HepG2 (cell line): ENCODE measurements around the gene RPL27A. TPM values are rescaled to one million over a fixed set of nuclear protein-coding genes. Genes with fewer than 3 reads are reported as not detected.

Source experiments
- polyA plus RNA-seq, 8 experiments: library from polyadenylated mRNA; depleted of rRNA in 3 of 8; stranded (reverse) in 7 of 8; unstranded in 1 of 8; fragments of >200 nt; fragmentation: Illumina TruSeq in 4 of 8; extraction: Trizol in 4 of 8; gene quantifications; 2 replicates each; pipeline versions ENCODE4 v1.2.1 to v1.2.3, GENCODE V29; 2011 to 2016; ENCODE audit warnings: low read depth in 4 of 8, missing spikeins in 1 of 8, mixed read lengths in 1 of 8; ENCODE audit not compliant: insufficient read depth in 1 of 8
- total RNA-seq, 5 experiments: library from RNA; depleted of rRNA; stranded (reverse); fragments of >200 nt; fragmentation: Illumina TruSeq; extraction: Trizol; gene quantifications; 2 replicates each; pipeline ENCODE4 v1.2.3, GENCODE V29; 2016; ENCODE audit warnings: low read depth in 1 of 5
- TF ChIP-seq, protein P1 (sequence below), 2 experiments: sonication (generic) in 1 of 2; formaldehyde crosslinking in 1 of 2; IDR thresholded peaks; 2 replicates each; pipeline versions ENCODE4 v1.6.1 to v1.9.0; 2014 to 2022; ENCODE audit warnings: antibody characterized with exemption in 1 of 2, borderline replicate concordance in 1 of 2, inconsistent platforms in 1 of 2, low read depth in 1 of 2, missing genetic modification reagents in 1 of 2
- TF ChIP-seq, protein P2 (sequence below): sonication (generic); formaldehyde crosslinking; IDR thresholded peaks from 2 replicates; pipeline ENCODE4 v1.4.0; 2020; ENCODE audit warnings: missing genetic modification reagents, borderline replicate concordance
- TF ChIP-seq, protein P3 (sequence below): IDR thresholded peaks from 2 replicates; pipeline ENCODE4 v1.6.1; 2016; ENCODE audit warnings: low read depth, borderline replicate concordance
- TF ChIP-seq, protein P4 (sequence below): sonication (generic); formaldehyde crosslinking; IDR thresholded peaks from 2 replicates; pipeline ENCODE4 v1.4.0; 2020; ENCODE audit warnings: mild to moderate bottlenecking, missing genetic modification reagents
- TF ChIP-seq, protein P5 (sequence below): conservative IDR thresholded peaks from 2 replicates; pipeline ENCODE4 v1.6.1; 2018; ENCODE audit warnings: missing genetic modification reagents

Gene RPL27A
- total and polyA plus RNA-seq, 2 of the 13 experiments (the other 11 are each of a cell fraction or from before 2014, with no cell fraction given), result 1,531 to 2,153 TPM

DNA sequence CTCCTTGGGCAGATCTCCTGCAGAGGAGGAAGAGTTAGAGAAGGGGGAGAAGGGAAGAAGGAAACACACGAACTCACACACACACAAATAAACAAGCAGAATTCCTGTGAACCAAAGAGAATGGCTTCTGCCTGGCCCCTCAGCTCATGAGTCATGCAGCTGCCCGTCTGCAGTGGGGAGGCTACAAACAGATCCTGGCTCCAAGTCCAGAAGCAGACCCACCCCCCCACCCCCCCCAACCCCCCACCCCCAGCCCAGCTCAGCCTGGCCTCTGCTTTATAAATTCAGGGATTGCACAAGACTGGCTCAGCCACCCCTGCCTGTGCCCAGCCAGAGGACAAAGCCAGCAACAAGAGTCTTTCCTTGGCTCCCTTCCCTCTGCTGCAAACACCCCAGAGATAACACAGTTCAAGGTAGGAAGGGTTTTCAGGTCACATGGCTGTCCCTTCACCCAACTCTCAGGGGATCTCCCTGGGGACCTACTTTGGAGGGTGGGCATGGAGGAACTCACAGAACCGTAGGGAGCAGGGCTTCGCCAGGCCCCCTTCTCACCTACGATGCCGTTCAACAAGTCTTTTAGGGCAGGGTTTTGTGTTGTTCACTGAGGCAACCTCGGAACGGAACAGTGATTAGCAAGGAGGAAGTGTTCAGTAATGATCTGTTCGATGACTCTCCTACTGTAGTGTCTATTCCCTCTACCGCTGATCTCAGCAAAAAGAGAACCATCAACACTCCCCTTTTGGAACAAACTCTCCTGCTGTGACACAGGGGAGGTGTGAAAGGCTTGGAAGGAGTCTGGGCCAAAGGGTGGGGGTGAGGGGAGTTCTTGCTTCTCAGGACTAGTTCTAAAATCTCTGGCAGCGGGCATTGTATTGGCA, 35.5 kb downstream of the RPL27A start (continued):
- TF ChIP-seq, protein P1, sequence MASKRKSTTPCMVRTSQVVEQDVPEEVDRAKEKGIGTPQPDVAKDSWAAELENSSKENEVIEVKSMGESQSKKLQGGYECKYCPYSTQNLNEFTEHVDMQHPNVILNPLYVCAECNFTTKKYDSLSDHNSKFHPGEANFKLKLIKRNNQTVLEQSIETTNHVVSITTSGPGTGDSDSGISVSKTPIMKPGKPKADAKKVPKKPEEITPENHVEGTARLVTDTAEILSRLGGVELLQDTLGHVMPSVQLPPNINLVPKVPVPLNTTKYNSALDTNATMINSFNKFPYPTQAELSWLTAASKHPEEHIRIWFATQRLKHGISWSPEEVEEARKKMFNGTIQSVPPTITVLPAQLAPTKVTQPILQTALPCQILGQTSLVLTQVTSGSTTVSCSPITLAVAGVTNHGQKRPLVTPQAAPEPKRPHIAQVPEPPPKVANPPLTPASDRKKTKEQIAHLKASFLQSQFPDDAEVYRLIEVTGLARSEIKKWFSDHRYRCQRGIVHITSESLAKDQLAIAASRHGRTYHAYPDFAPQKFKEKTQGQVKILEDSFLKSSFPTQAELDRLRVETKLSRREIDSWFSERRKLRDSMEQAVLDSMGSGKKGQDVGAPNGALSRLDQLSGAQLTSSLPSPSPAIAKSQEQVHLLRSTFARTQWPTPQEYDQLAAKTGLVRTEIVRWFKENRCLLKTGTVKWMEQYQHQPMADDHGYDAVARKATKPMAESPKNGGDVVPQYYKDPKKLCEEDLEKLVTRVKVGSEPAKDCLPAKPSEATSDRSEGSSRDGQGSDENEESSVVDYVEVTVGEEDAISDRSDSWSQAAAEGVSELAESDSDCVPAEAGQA (IDR thresholded peaks at IDR 0.05; ENCODE audit: low read depth), result no peak
- TF ChIP-seq, protein P1 (CRISPR knock-in tag; IDR thresholded peaks at IDR 0.05; ENCODE audit: borderline replicate concordance), result no peak
- TF ChIP-seq, protein P2, sequence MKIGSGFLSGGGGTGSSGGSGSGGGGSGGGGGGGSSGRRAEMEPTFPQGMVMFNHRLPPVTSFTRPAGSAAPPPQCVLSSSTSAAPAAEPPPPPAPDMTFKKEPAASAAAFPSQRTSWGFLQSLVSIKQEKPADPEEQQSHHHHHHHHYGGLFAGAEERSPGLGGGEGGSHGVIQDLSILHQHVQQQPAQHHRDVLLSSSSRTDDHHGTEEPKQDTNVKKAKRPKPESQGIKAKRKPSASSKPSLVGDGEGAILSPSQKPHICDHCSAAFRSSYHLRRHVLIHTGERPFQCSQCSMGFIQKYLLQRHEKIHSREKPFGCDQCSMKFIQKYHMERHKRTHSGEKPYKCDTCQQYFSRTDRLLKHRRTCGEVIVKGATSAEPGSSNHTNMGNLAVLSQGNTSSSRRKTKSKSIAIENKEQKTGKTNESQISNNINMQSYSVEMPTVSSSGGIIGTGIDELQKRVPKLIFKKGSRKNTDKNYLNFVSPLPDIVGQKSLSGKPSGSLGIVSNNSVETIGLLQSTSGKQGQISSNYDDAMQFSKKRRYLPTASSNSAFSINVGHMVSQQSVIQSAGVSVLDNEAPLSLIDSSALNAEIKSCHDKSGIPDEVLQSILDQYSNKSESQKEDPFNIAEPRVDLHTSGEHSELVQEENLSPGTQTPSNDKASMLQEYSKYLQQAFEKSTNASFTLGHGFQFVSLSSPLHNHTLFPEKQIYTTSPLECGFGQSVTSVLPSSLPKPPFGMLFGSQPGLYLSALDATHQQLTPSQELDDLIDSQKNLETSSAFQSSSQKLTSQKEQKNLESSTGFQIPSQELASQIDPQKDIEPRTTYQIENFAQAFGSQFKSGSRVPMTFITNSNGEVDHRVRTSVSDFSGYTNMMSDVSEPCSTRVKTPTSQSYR (CRISPR knock-in tag), result peak; percentile 54
- TF ChIP-seq, protein P3, sequence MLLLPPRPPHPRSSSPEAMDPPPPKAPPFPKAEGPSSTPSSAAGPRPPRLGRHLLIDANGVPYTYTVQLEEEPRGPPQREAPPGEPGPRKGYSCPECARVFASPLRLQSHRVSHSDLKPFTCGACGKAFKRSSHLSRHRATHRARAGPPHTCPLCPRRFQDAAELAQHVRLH, result no peak
- TF ChIP-seq, protein P4, sequence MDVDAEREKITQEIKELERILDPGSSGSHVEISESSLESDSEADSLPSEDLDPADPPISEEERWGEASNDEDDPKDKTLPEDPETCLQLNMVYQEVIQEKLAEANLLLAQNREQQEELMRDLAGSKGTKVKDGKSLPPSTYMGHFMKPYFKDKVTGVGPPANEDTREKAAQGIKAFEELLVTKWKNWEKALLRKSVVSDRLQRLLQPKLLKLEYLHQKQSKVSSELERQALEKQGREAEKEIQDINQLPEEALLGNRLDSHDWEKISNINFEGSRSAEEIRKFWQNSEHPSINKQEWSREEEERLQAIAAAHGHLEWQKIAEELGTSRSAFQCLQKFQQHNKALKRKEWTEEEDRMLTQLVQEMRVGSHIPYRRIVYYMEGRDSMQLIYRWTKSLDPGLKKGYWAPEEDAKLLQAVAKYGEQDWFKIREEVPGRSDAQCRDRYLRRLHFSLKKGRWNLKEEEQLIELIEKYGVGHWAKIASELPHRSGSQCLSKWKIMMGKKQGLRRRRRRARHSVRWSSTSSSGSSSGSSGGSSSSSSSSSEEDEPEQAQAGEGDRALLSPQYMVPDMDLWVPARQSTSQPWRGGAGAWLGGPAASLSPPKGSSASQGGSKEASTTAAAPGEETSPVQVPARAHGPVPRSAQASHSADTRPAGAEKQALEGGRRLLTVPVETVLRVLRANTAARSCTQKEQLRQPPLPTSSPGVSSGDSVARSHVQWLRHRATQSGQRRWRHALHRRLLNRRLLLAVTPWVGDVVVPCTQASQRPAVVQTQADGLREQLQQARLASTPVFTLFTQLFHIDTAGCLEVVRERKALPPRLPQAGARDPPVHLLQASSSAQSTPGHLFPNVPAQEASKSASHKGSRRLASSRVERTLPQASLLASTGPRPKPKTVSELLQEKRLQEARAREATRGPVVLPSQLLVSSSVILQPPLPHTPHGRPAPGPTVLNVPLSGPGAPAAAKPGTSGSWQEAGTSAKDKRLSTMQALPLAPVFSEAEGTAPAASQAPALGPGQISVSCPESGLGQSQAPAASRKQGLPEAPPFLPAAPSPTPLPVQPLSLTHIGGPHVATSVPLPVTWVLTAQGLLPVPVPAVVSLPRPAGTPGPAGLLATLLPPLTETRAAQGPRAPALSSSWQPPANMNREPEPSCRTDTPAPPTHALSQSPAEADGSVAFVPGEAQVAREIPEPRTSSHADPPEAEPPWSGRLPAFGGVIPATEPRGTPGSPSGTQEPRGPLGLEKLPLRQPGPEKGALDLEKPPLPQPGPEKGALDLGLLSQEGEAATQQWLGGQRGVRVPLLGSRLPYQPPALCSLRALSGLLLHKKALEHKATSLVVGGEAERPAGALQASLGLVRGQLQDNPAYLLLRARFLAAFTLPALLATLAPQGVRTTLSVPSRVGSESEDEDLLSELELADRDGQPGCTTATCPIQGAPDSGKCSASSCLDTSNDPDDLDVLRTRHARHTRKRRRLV (CRISPR knock-in tag), result no peak
- TF ChIP-seq, protein P5, sequence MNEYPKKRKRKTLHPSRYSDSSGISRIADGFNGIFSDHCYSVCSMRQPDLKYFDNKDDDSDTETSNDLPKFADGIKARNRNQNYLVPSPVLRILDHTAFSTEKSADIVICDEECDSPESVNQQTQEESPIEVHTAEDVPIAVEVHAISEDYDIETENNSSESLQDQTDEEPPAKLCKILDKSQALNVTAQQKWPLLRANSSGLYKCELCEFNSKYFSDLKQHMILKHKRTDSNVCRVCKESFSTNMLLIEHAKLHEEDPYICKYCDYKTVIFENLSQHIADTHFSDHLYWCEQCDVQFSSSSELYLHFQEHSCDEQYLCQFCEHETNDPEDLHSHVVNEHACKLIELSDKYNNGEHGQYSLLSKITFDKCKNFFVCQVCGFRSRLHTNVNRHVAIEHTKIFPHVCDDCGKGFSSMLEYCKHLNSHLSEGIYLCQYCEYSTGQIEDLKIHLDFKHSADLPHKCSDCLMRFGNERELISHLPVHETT (CRISPR knock-in tag), result no peak
